GM12864 (cell line): Measurements from ENCODE around the gene C1QTNF2.

ENCODE experiments used
- DNase-seq: peaks from one replicate; pipeline ENCODE4 v3.0.0-alpha.2; 2011; ENCODE audit warnings: low read depth
- H3K4me3 ChIP-seq: 2 replicates; pipeline ENCODE4 v1.5.1; 2011; ENCODE audit warnings: mild to moderate bottlenecking, low read depth, low read length, control low read depth
- CTCF ChIP-seq: IDR thresholded peaks from 2 replicates; pipeline ENCODE4 v1.5.1; 2011; ENCODE audit warnings: low read depth, mild to moderate bottlenecking, moderate library complexity, low read length, control low read depth, inconsistent platforms; ENCODE audit errors: missing control alignments

Gene C1QTNF2

GRCh38 chr5:160382346-160382745 lies 11.9 kb upstream of the C1QTNF2 start:
- no peak for DNase-seq
- no peak overlapping the region for H3K4me3 ChIP-seq
- TF ChIP-seq CTCF = no peak

- no peak overlapping the region for H3K4me3 ChIP-seq
- TF ChIP-seq CTCF = no peak
- no peak for DNase-seq
These were observed 9.6 kb upstream of the C1QTNF2 start for GRCh38 chr5:160380041-160380440.

GRCh38 chr5:160379511-160379910 lies 9.1 kb upstream of the C1QTNF2 start:
- DNase-seq = no peak
- no peak for TF ChIP-seq CTCF
- no peak overlapping the region for H3K4me3 ChIP-seq

- DNase-seq = no peak
- TF ChIP-seq CTCF = no peak
- no peak overlapping the region for H3K4me3 ChIP-seq
These were observed 7.9 kb upstream of the C1QTNF2 start for GRCh38 chr5:160378330-160378729.

GRCh38 chr5:160377651-160378050 lies 7.2 kb upstream of the C1QTNF2 start:
- no peak for TF ChIP-seq CTCF
- DNase-seq = no peak
- H3K4me3 ChIP-seq = no peak overlapping the region

GRCh38 chr5:160376416-160376815 lies 6.0 kb upstream of the C1QTNF2 start:
- DNase-seq = no peak

More at GRCh38 chr5:160376416-160376815, 6.0 kb upstream of the C1QTNF2 start:
- no peak overlapping the region for H3K4me3 ChIP-seq
- TF ChIP-seq CTCF = no peak
